ENCODE measurements around the gene ZNF774.
A peak's percentile ranks its signal among the peaks of the same experiment; 100 is the strongest.
"Not testable (repeated sequence)": the region's sequence is repeated elsewhere in the genome, so short reads cannot be mapped to it uniquely, and the experiment has no call there.

Gene ZNF774

DNA sequence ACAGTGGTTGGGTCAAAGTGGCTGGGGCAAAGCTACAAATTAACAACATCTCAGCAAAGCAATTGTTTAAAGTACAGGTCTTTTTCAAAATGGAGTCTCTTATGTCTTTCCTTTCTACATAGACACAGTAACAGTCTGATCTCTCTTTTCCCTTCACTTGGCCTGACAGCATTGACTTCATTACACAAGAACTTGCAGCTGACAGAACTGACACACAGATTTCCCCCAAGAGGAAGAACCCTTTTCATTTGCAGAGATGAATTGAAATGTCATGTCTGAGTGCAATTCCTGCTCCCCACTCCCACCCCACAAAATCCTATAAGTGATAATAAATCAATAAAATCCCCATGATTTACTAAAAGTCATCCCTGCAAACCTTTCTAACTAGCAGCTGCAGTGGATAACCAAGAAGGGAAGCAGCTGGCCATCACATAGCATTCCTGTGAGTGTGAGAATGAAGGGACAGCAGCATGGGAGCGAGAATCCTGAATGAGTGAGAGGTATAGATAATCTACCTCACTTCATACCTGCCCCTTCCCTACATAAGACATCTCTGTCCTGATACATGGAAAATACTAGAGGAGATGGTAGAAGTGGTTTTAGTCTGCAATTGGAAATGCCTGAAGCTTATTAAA lies 4.5 kb upstream of the ZNF774 start:
- DNase-seq = not testable (repeated sequence)

DNA sequence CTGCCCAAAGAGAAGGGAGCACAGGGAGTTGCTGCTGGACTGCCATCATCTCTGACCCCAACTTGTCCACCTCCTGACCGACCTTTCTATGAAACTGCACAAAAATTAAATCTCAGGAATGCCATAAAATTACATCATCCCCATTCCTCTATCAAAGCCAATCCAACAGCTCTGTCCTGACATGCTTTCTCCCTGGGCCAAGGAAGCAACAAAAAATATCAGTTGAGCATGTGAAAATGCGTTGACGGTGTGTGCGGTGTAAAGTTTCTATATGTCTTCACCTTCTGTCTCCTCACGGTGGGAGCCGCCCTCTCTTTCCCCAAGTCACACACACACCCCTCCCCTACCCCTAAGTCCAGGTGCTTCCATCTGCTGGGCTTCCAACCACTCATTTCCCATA lies 3.6 kb upstream of the ZNF774 start:
- DNase-seq = no peak

- no peak for DNase-seq
These were observed 3.0 kb upstream of the ZNF774 start for GRCh38 chr15:90349072-90349471.

- no peak for DNase-seq
These were observed 2.3 kb upstream of the ZNF774 start for GRCh38 chr15:90349821-90350220.

- no peak for DNase-seq
These were observed 491 bp upstream of the ZNF774 start for GRCh38 chr15:90351479-90352106.

GRCh38 chr15:90354986-90355385 lies 2.9 kb downstream of the ZNF774 start:
- no peak for DNase-seq

DNA sequence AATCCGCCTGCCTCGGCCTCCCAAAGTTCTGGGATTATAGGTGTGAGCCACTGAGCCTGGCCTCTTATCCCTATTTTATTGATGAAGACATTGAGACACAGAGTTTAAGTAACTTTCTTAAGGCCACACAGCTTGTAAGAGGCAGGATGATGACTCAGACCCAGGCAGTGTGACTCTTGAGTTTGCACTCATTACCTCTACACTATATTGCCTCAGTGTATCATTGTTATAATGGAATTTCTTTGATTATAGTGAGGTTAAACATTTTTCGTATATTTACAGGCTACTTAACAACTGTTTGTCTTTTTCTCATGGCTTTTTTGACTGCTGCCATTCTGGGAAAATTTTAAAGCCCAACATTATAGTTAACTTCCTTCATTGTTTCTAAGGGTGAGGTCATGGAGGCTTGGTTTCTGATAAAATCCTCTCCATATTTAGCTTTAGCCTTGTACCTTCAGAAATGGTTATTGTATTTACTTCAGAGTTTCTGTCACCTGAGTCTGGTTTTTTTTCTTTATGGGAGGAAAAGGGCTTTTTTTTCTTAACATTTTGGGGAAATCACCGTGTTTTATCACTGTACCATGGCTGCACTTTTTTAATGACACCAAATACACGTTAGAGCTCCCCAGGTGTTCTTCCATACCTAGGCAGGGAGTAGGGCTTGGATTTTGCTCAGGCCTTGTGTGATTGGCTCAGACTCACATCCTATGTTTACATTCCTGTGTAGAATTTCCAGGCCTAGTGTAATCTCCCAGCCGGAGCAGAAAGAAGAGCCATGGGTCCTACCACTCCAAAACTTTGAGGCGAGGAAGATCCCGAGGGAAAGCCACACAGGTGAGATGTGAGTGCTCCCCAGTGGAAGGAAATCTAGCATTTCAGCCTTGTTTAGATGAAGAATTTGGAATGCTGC lies 6.3 kb downstream of the ZNF774 start:
- no peak for DNase-seq

DNA sequence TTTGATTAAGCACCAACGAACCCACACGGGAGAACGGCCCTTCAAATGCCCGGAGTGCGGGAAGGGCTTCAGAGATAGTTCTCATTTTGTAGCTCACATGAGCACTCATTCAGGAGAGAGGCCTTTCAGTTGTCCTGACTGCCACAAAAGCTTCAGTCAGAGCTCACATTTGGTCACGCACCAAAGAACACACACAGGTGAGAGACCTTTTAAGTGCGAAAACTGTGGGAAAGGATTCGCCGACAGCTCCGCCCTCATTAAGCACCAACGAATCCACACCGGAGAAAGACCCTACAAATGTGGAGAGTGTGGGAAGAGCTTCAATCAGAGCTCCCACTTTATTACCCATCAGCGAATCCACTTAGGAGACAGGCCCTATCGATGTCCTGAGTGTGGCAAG lies 8.7 kb downstream of the ZNF774 start:
- DNase-seq = no peak

- no peak for DNase-seq
These were observed 10.8 kb downstream of the ZNF774 start for GRCh38 chr15:90362936-90363212.

- no peak for DNase-seq
These were observed 12.2 kb downstream of the ZNF774 start for GRCh38 chr15:90364251-90364650.

DNA sequence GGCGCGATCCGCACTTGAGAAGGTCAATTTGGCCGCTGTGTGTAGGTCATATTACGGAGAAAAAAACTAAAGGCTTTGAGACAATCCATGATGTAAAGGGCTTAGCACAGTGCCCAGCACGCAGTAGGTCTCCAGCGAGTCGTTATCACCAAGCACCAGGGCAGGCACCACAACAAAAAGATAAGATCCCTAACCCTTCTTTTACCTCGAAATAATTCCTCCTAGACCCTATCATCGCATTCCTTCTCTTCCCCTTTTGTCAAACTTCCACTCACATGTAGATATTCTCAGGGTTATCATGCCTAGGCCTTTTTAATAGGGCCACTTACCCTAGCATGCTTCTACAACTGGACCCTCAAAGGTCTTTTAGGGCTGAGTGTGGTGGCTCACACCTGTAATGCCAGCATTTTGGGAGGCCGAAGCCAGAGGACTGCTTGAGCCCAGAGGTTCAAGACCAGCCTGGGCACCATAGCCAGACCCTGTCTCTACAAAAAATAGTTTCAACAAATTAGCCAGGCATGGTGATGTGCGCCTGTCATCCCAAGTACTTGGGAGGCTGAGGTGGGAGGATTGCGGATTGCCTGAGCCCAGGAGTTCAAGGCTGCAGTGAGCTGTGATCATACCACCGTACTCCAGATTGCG lies 13.5 kb downstream of the ZNF774 start:
- no peak for DNase-seq

- no peak for DNase-seq
These were observed 15.5 kb downstream of the ZNF774 start for GRCh38 chr15:90367576-90367975.

GRCh38 chr15:90375071-90375470 lies 23.0 kb downstream of the ZNF774 start:
- no peak for DNase-seq

DNA sequence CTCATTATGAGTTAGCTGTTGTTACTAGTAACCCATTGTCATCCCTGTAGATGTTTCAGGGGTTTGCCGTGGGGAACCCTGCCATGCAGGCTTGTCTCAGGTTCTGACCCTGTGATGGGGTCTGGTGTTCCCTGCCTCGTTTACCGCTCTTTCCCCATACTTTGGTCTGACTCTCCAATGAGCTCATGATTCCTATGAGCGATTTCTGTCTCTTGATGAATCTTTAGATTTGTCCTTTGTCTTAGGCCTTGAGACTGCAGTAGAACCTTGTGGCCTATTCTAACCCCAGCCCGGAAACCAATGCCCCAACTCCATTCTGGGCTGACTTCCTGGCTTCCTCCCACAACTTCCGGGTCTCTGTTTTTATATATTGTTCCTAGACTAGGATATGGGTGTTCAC lies 24.7 kb downstream of the ZNF774 start:
- DNase-seq = peak in 1 of 2 donors; percentile 94

- DNase-seq = no peak
These were observed 27.2 kb downstream of the ZNF774 start for GRCh38 chr15:90379263-90379662.

DNA sequence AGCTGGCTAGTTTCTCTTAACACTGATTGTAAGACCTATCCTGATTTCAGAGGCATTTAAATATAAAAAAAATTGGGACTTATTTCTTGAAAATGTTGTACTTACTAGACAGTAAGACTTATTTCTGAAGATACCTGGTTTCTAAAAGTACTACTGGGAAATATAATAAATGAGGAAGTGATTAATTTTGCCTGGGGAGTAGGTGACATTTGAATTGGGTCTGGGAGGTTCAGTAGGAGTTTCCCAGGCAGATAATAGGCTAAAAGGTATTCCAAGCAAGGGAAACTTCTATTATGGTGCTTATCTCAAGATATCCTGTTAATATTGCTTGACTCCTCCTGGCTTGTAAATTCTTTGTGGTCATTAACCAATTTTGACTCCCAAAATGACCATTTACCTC lies 29.4 kb downstream of the ZNF774 start:
- no peak for DNase-seq

GRCh38 chr15:90382320-90382719 lies 30.2 kb downstream of the ZNF774 start:
- DNase-seq = no peak

GRCh38 chr15:90386221-90386620 lies 34.1 kb downstream of the ZNF774 start:
- DNase-seq = no peak

DNA sequence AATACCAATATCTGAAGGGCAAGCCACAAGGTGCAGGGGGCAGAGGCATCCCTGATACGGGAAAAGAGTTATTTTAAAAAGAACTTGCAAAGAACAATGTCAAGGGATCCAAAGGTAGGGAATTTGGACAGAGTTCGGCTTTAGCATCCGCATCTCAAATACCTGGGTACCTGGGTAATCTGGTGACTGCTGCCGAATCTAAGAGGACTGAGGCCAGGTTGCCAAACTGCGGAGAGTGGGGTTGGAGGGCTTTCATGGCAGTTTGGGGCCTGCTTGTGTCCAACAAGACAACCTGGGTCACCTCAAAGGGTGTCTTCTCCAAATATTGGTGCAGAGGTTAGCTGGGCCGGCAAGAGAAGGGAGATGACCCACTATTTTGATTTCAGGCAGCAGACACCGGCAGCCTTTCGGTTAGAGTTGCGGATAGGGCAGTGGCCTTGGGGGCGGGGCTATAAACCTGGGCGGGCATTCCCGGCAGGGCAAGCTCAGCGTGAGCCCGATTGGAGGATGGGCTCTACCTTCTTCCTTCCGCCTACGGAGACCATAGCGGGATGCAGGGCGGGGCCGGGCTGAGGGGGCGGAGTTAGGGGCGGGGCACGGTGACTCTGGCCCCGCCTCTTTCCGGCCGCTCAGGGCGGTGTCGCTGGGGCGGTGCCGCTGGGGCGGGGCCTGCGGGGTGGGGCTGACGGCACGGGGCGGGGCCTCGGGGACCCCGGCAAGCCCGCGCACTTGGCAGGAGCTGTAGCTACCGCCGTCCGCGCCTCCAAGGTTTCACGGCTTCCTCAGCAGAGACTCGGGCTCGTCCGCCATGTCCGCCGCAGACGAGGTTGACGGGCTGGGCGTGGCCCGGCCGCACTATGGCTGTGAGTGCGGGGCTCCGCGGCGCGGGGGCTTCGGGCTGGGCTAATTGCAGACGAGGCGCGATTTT lies 35.7 kb downstream of the ZNF774 start, which contains the start of gene IQGAP1:
IQGAP1 (plus strand) TSS at position 709 of the 928 bp plus-strand sequence; CDS start at position 809, 100 bp downstream.
- DNase-seq = peak; percentile 92 to 100

DNA sequence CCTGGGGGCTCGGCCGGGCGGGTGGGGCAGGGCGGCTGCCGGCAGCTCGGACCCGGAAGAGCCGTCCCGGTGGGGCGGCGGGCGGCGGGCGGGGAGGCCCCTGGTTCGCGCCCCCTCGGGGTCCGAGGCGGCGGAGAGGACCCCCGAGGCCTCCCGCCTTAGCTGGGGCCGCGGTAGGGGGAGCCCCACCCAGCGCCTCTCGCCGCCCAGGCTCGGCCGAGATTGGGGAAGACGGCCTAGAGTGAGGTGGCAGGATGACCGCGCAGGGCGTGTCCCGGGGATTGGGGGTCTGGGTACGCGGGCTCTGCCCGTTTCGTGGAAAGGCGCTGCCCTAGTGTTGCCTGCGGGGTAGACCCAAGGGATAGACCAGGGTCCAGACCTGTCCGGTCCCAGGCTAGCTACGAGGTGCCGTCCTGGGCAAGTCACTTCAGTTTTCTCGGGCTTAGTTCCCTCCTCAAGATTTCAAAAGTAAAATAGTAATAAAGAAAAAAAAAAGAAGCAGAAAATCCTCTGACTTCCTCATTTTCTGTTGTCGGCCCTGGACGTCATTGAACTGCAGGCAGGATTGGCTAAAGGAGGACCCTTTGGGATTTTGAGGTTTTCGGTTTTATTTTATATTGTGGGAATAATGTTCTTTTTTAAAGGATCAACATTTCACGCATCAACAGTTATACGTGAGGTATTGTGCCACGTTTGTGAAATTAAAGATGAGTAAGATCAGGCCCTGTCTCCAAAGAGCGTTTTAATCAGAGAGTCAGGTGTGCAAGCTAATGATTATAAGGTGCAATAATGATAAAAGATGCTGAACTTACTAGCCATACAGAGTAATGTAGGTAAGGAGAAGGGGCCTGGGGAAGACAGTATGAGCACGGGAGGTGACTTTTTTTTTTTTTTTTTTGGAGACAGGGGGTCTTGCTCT lies 36.6 kb downstream of the ZNF774 start:
- peak; percentile 65 to 82 for DNase-seq

DNA sequence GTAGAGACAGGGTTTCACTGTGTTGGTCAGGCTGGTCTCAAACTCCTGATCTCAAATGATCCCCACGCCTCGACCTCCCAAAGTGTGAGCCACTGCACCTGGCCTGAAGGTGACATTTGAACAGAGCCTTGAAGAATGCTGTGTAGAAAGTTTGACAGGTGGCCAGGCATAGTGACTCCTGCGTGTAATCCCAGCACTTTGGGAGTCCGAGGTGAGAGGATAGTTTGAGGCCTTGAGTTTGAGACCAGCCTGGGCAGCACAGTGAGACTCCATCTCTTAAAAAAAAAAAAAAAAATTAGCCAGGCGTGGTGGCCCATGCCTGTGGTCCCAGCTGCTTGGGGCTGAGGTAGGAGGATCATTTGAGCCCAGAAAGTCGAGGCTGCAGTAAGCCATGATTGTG lies 37.4 kb downstream of the ZNF774 start:
- DNase-seq = no peak

All from bone marrow (tissue), 2 donors.